Measurements from ENCODE around the gene EXOC3L4.

GRCh38 chr14:103057372-103058163, 37.0 kb upstream of the EXOC3L4 start, which contains the start of gene CDC42BPB:
- TF ChIP-seq, protein P1, sequence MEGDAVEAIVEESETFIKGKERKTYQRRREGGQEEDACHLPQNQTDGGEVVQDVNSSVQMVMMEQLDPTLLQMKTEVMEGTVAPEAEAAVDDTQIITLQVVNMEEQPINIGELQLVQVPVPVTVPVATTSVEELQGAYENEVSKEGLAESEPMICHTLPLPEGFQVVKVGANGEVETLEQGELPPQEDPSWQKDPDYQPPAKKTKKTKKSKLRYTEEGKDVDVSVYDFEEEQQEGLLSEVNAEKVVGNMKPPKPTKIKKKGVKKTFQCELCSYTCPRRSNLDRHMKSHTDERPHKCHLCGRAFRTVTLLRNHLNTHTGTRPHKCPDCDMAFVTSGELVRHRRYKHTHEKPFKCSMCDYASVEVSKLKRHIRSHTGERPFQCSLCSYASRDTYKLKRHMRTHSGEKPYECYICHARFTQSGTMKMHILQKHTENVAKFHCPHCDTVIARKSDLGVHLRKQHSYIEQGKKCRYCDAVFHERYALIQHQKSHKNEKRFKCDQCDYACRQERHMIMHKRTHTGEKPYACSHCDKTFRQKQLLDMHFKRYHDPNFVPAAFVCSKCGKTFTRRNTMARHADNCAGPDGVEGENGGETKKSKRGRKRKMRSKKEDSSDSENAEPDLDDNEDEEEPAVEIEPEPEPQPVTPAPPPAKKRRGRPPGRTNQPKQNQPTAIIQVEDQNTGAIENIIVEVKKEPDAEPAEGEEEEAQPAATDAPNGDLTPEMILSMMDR (IDR thresholded peaks at IDR 0.05; ENCODE audit: low read depth, low read length), result no peak
- TF ChIP-seq MAX (IDR thresholded peaks at IDR 0.05; ENCODE audit: low read depth, low read length) (no peak), POLR2A (IDR thresholded peaks at IDR 0.05; ENCODE audit: extremely low read depth, insufficient read length) (no peak)
